ENCODE measurements around the gene LRRK2. TPM values are rescaled to one million over a fixed set of nuclear protein-coding genes. Genes with fewer than 3 reads are reported as not detected.
"Not testable (repeated sequence)": the region's sequence is repeated elsewhere in the genome, so short reads cannot be mapped to it uniquely, and the experiment has no call there.

Gene LRRK2
- polyA plus RNA-seq, 1 donor: 3.8 TPM

DNA sequence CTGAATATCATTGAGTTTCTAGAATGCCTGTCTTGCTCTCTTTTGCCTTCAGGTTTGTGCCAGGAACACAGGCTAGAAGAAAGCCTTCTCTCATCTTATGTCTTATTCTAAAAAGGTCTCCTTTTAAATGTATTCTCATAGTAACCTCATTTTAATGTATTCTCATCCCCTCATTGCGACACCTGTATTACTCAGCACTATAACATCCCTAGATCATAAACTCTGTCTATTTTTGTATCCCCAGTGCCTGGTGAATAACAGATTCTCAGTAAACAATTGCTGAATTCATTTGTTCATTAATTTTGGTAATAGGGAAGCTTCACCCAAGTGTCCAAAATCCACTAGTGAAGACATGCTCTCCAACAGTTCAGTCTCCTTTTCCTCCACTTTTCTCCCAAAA lies 8.8 kb upstream of the LRRK2 start:
- DNase-seq: no peak

DNA sequence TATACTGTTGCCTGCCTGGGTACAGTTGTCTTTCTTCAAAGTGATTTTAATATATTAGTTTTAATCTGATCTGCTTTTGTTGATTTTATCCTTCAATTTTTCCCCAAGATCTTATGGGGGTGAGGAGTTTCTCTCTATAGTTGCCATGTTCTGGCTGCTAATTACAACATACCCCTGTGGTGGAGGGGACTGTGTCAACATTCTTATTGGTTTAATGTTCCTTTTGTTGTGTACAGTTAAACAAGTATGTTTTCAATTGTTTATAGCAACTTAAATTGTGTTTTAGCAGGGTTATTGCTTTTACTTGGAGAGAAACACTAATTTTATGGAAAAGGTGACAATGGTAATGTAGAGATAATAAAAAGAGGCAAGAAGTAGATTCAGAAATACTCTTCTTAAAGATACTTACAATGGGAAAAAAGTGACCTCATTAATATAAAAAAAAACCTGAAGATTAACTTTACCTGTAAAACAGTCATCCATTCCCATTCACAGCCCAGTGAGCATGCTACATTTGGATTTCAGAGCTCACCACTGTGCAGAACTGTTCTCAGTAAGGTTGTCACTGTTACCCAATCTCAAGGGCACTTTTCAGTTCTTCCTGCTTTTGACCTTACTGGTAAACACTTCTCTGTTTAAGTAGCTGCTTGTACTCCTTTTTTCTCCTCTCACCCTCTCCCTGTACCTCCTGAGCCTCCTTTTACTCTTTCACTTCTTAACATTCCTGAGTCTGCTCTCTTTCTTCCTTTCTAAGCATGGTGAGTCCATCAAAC lies 8.1 kb upstream of the LRRK2 start:
- no peak for DNase-seq

DNA sequence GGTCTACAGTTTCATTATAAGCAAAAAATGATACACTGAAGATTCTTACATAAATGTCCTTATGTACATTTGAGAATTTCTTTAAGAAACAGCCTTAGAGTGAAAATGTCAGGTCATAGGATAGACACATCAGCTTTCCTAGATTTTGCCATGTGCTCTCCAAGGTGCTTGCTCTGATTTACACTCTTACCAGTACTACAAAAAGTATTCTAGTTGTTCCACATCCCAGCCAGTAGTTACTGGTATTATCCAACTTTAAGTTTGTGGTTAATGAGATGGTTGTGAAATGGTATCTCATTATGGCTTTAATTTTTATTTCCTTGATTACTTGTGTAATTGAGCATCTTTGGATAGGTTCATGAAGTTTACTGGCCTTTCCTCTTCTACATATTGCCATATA lies 5.0 kb upstream of the LRRK2 start:
- no peak for DNase-seq

DNA sequence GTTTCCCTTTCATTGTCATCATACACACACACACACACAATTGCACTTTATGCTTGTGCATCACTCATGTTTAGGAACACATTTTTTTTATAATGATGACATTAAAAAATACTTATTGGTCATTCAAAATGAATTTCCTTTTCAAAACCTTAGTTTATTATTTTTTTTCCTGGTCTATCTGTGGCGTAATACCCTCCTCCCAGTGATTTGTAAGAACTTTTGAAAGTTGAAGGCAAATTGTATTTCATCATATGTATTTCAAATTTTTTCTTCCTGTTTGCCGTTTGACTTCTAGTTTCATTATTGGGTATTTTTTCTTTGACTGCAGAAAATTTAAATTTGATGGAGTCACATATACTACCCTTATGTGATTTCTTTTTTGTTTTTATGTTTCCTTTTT lies 2.5 kb upstream of the LRRK2 start:
- DNase-seq: no peak

DNA sequence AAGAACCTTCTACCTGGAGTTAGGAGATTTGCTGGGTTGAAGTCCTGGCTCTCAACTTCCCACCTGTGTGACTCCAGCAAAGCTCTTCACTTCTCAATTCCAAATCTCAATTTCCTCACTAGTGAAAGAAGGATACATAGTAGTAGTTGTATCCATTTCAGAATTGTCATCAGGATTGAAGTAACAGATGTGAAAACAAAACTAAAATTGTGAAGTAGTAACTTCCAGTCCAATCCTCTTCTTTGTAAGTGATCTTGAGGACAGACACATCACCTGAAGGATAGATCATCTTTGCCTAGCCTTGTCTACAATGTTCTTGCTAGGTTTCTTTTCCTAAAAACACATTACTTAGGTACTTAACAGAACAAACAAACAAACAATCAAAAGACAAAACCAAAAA lies 1.2 kb upstream of the LRRK2 start:
- DNase-seq: no peak

GRCh38 chr12:40225337-40225983 lies 663 bp downstream of the LRRK2 start:
- peak; percentile 23 for DNase-seq

DNA sequence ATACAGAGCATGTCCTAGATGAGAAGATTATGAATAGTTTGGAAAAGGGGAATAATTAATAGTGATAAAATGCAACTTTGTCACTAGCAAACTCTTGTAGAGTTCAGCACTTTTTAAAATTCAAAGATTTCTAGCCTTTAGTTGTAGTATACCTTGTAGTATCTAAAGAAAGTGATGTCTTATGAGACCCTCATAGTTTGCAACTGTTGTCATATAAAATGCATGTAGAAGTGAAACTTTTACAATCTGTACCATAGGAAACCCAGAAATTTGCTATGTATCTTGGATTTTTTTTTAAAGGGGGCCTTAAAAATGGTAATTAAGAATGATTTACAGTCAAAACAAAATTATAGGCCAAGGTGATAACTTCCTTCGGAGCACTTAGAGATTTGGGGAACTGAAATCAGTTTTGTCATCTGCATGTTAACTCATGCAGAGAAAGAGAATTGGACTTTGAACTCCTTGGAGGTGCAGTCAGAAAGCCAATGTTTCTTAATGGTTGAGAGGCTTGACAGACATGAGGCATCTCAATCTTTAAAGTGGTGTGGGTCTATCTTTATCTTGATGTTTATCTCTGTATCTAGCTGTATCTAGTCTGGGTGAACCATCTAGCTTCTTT lies 1.3 kb downstream of the LRRK2 start:
- DNase-seq: no peak

DNA sequence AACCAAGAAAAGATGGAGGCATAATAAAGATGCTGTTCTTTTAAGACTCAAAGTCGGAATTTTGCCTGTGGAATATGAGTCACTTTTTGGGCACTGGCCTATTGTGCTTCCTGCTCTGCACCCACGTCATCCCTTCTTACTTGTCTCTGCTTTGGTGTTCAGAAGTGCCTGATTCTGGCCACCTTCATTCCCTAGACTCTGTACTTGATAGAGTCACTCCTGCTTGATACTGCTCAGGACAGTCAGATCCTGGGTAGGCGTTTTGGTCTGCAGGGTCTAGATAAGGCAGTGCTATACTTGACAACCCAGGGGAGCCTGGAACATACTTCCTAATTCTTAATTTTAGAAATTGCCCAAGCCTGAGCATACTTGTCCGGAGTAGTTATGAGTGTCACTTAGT lies 1.9 kb downstream of the LRRK2 start:
- DNase-seq: peak; percentile 50

GRCh38 chr12:40227447-40227846 lies 2.6 kb downstream of the LRRK2 start:
- DNase-seq: no peak

DNA sequence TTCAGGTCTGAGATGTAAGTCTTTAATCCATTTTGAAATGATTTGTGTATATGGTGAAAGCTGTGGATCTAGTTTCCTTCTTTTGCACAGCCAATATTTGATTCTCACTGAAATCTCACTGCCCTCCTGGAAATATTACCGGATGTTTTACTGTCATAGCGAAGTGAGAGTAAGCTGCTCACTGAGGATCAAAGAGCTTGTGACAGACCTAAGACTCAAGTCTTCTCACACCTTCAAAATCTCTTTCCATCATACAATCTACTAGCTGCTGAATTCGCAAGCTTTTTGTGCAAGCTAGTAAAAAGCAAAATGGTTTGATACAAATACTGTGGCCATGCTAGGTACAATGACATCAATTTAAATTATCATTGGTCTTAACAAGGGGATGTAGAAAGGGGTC lies 3.9 kb downstream of the LRRK2 start:
- DNase-seq: no peak

DNA sequence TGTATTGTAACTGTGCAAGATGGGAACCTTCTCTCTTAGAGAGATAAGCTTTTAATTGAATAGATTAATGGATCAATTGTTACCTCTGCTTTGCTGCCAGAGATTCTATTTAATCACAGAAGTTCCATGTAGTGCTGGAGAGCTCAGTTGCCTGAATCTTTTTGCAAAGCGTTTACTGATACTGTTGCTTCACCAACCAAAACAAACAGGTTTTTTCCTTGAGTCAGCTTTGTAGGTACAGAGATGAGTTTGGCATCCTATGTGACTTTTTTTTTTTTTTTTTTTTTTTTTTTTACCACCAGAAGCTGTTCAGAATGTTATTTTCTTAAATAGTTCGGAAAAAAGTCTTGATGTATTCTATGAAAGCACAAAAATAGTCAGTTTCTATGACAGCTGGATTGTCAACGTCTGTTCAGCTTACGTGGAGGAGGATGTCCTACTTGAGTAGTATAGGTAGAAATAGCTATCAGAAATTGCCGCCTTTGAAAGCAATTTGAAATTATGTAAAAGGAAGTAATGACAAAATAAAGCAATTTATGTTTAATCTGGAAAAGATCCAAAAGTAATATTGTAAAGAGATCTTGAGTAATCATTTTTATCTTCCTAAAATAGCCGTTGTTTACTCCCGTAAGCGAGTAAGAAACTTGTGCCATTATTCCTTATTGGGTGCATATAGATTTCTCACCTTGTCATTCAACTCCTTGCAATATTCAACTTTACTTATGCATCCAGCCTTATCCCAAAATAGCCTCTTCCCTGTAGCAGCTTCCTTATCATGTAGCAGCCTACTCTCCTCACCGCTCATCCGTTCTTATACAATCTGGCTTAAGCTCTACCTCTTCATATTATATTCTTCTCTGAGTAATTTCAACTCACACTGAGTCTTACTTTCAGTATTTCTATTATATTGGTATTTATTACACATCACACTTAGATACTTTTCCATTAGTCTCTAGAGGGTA lies 5.2 kb downstream of the LRRK2 start:
- DNase-seq: no peak

- no peak for DNase-seq
Observed at GRCh38 chr12:40232602-40233001, 7.8 kb downstream of the LRRK2 start.

- no peak for DNase-seq
Observed at GRCh38 chr12:40233741-40234367, 9.1 kb downstream of the LRRK2 start.

DNA sequence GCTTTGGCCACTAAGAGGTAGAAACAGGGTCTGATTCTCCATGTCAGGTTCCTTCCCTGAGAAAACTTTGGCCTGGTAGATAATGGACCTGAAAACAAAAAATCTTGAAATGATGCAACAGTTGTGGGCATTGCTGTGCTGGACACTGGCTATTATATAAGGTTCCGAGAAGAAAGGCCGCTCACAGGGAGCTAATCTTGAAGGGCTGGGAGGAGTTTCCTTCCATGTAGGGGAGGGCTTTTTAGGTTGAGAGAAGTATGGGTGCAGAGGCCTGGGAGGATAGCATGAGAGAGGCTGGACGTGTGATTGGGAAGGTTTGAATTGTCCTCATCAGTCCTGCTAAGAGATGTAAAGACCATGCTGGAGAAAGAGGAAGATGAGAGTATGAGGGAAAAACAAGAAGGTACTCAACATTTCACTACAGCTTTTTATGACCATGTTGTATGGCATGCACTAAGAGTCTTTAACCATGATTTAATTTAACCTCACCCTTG lies 11.6 kb downstream of the LRRK2 start:
- no peak for DNase-seq

DNA sequence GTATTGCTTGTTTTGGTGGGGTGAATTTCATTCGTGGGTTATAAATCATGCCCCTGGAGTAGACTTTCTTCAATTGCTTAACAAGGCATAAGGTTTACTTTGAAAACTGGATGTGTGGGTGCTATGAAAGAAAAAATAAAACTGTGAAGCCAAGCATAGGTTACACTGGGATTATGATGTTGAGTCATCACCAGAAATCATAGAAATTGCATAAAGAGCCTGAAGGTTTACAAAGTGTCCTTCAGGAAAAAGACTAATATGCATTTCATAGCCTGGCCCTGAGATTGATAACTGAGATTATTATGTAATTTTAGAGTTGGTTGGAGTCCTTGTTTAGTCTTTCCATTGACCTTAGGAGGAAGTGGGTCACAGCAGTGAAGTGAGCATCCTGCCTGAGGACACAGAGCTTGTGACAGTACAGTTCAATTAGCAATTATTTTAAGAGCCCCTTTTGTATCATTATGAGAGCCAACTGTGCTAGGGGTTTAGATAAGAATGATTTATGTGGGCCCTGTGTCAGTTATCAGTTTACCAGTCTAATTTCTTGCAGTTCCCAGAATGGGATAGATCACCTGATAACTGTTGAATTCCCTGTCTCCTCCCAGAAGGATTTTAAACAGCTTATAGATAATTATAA lies 13.6 kb downstream of the LRRK2 start:
- no peak for DNase-seq

DNA sequence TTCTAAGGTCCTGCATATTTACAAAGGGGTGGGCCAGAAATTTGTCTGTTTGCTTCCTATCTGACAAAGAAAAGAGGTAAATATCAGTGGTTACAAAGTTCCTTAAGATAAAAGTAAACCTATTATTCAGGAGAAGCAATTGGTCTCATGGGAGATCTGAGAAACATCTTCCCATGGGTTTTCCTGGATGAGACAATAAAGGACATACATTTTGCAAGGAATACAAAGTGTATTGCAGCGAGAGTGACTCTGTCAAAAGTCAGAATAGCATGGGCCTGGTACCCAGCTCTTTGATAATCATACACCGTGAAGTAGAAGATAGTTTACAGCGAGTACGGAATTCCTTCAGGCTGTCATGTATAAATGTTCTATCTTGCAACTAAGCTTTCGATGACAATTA lies 14.2 kb downstream of the LRRK2 start:
- no peak for DNase-seq

DNA sequence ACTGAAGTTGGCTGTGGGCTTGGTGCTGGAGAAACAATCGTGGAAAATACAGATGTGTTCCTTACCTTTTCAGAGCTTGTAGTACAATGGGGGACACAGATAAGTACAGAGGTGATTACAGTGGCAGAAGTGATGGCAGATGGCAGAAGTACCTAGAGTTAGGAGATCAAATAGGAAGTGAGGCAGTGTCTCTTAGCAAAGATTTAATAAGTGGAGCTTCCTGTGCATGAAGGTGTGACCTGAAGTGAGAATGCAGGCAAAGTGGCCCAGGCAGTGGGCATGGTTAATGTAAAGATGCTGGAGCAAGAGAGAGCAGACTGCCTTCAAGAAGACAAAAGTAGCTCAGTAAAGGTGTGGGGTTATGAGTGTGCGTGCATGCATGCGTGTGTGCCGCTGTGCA lies 16.0 kb downstream of the LRRK2 start:
- DNase-seq: no peak

DNA sequence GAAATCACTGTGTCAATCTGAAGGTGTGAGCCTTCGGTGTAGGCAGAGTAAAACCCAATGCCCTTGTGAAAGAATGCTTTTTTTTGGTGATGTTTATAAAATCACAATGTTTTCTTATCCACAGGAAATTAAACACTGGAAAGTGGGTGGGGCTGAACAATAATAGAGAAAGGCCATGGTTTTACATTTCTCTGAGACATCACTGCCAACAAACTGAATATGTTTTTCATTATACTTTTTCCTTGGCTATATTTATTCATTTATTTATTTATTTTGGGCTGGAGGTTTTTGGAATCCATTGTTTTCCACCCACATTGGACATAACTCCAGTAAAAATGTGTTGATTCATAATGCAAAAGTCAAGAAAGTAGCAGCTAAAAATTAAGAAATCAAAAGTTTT lies 16.9 kb downstream of the LRRK2 start:
- no peak for DNase-seq

- not testable (repeated sequence) for DNase-seq
Observed at GRCh38 chr12:40244526-40245156, 19.8 kb downstream of the LRRK2 start.

- DNase-seq: no peak
Observed at GRCh38 chr12:40248034-40248433, 23.2 kb downstream of the LRRK2 start.

Data from hindlimb muscle (tissue), 1 donor.